ENCODE data around the gene NDUFV3. TPM values are rescaled to one million over a fixed set of nuclear protein-coding genes. Genes with fewer than 3 reads are reported as not detected.
"Not testable (repeated sequence)": the region's sequence is repeated elsewhere in the genome, so short reads cannot be mapped to it uniquely, and the experiment has no call there.

The NDUFV3 gene
- total and polyA plus RNA-seq, 7 donors = 37.3 to 105 (median 74.8) TPM

GRCh38 chr21:42956824-42957630, 63.9 kb downstream of the NDUFV3 start:
- no peaks in the 10 kb centered on the region for H3K27me3 ChIP-seq (ENCODE audit: insufficient read depth in 3 of 3, low read length in 2 of 3)
- no peak overlapping the region for H3K4me3 ChIP-seq
- no peaks in the 10 kb centered on the region for H3K9me3 ChIP-seq
- no peaks in the 10 kb centered on the region for H3K36me3 ChIP-seq (ENCODE audit: insufficient read depth in 1 of 2, low read depth in 1 of 2)
- intact Hi-C loops (cut with DNase I) = loop anchor here in 1 of 2 donors (5.0 kb wide), 1 partner anchor 35 kb away; no protein-coding TSS in a partner anchor
- DNase-seq (no peak), ATAC-seq (peak; percentile 55 to 58 (median 56))
- TF ChIP-seq, protein P1, sequence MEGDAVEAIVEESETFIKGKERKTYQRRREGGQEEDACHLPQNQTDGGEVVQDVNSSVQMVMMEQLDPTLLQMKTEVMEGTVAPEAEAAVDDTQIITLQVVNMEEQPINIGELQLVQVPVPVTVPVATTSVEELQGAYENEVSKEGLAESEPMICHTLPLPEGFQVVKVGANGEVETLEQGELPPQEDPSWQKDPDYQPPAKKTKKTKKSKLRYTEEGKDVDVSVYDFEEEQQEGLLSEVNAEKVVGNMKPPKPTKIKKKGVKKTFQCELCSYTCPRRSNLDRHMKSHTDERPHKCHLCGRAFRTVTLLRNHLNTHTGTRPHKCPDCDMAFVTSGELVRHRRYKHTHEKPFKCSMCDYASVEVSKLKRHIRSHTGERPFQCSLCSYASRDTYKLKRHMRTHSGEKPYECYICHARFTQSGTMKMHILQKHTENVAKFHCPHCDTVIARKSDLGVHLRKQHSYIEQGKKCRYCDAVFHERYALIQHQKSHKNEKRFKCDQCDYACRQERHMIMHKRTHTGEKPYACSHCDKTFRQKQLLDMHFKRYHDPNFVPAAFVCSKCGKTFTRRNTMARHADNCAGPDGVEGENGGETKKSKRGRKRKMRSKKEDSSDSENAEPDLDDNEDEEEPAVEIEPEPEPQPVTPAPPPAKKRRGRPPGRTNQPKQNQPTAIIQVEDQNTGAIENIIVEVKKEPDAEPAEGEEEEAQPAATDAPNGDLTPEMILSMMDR (IDR thresholded peaks at IDR 0.05) = no peak
- WGBS, 3 donors = 85 to 89% (median 87%) methylated on average over 13 of the region's 13 CpGs
- H3K4me1 ChIP-seq = no peaks in the 10 kb centered on the region
- no peak overlapping the region for H3K27ac ChIP-seq

DNA sequence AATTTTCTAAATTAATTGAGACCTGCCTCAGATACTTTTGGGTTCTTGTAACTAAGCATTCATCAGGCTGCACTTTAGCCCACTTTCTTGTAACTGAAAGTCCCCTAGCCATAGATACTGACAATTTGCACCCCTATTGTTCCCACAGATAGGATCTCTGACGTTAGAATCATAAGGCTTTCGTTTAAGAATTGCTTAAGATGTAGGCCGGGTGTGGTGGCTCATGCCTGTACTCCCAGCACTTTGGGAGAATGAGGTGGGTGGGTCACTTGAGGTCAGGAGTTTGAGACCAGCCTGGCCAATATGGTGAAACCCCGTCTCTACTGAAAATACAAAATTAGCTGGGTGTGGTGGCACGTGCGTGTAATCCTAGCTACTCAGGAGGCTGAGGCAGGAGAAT, 65.0 kb downstream of the NDUFV3 start:
- not testable (repeated sequence) for H3K36me3 ChIP-seq (ENCODE audit: insufficient read depth in 1 of 2, low read depth in 1 of 2); H3K9me3 ChIP-seq; H3K27me3 ChIP-seq (ENCODE audit: insufficient read depth in 3 of 3, low read length in 2 of 3); ATAC-seq; DNase-seq; H3K4me3 ChIP-seq; H3K27ac ChIP-seq; H3K4me1 ChIP-seq
- 72 to 90% (median 73%) methylated on average over 6 of the region's 6 CpGs for WGBS, 3 donors
- intact Hi-C loops (cut with DNase I) = loop anchor here in 1 of 2 donors (5.0 kb wide), 1 partner anchor 34 kb away; no protein-coding TSS in a partner anchor

- intact Hi-C loops (cut with DNase I) = loop anchor here in 1 of 2 donors (5.0 kb wide), 1 partner anchor 33 kb away; no protein-coding TSS in a partner anchor
- H3K27ac ChIP-seq = no peak overlapping the region
- no peaks in the 10 kb centered on the region for H3K36me3 ChIP-seq (ENCODE audit: insufficient read depth in 1 of 2, low read depth in 1 of 2)
- WGBS, 3 donors = 70 to 77% (median 72%) methylated on average over 3 of the region's 3 CpGs
- DNase-seq (no peak), ATAC-seq (no peak)
- no peaks in the 10 kb centered on the region for H3K4me1 ChIP-seq
- TF ChIP-seq, protein P1 (IDR thresholded peaks at IDR 0.05) = no peak
- H3K27me3 ChIP-seq (ENCODE audit: insufficient read depth in 3 of 3, low read length in 2 of 3) = no peaks in the 10 kb centered on the region
- no peak overlapping the region for H3K4me3 ChIP-seq
- no peaks in the 10 kb centered on the region for H3K9me3 ChIP-seq
Observed at GRCh38 chr21:42959728-42960127, 66.6 kb downstream of the NDUFV3 start.

- TF ChIP-seq, protein P1 (IDR thresholded peaks at IDR 0.05) = no peak
- ATAC-seq (no peak), DNase-seq (no peak)
- H3K36me3 ChIP-seq (ENCODE audit: insufficient read depth in 1 of 2, low read depth in 1 of 2) = no peaks in the 10 kb centered on the region
- no peak overlapping the region for H3K27ac ChIP-seq
- no peaks in the 10 kb centered on the region for H3K9me3 ChIP-seq
- no peaks in the 10 kb centered on the region for H3K4me1 ChIP-seq
- H3K4me3 ChIP-seq = no peak overlapping the region
- WGBS, 3 donors = 57 to 75% (median 59%) methylated on average over 3 to 4 of the region's 6 CpGs
- intact Hi-C loops (cut with DNase I) = no loop called here
- no peaks in the 10 kb centered on the region for H3K27me3 ChIP-seq (ENCODE audit: insufficient read depth in 3 of 3, low read length in 2 of 3)
Observed at GRCh38 chr21:42962380-42963007, 69.4 kb downstream of the NDUFV3 start.

Other genes with a start within 250 kb of the NDUFV3 start
- 1 to 10 TPM; 1.4 to 4.3 (median 1.8) TPM for gene PDE9A, start 239.7 kb upstream of the NDUFV3 start, total RNA-seq
- gene PDE9A, start 239.7 kb upstream of the NDUFV3 start, polyA plus RNA-seq = 1 to 10 TPM; 1.2 to 1.8 (median 1.8) TPM
- gene WDR4, start 13.8 kb upstream of the NDUFV3 start, total RNA-seq = 10 to 100 TPM in 3 of 4 donors, 1 to 10 TPM in 1; 4.8 to 16.4 (median 10.8) TPM
- gene WDR4, start 13.8 kb upstream of the NDUFV3 start, polyA plus RNA-seq = 10 to 100 TPM; 10.9 to 40.2 (median 26.4) TPM
- gene ERVH48-1, start 32.3 kb downstream of the NDUFV3 start, total RNA-seq = not detected
- under 1 TPM in 2 of 3 donors, not detected in 1; 0.03 to 0.04 TPM for gene ERVH48-1, start 32.3 kb downstream of the NDUFV3 start, polyA plus RNA-seq
- gene PKNOX1, start 81.3 kb downstream of the NDUFV3 start, total RNA-seq = 10 to 100 TPM; 12.1 to 14.7 (median 13.2) TPM
- 1 to 10 TPM; 6.0 to 9.7 (median 6.1) TPM for gene PKNOX1, start 81.3 kb downstream of the NDUFV3 start, polyA plus RNA-seq
- gene CBS, start 182.5 kb downstream of the NDUFV3 start, total RNA-seq = 1 to 10 TPM; 1.7 to 2.6 (median 2.2) TPM
- gene CBS, start 182.5 kb downstream of the NDUFV3 start, polyA plus RNA-seq = 1 to 10 TPM; 1.1 to 1.8 (median 1.4) TPM
- gene U2AF1, start 214.3 kb downstream of the NDUFV3 start, total RNA-seq = 10 to 100 TPM in 1 of 4 donors, 1 to 10 TPM in 3; 4.9 to 14.4 (median 5.6) TPM
- 10 to 100 TPM; 51.9 to 98.7 (median 66.4) TPM for gene U2AF1, start 214.3 kb downstream of the NDUFV3 start, polyA plus RNA-seq